ENCODE data around the gene TINAG. TPM values are rescaled to one million over a fixed set of nuclear protein-coding genes. Genes with fewer than 3 reads are reported as not detected.
A peak's percentile ranks its signal among the peaks of the same experiment; 100 is the strongest.

Gene TINAG
- total RNA-seq, 1 experiment from 2014 or later = not detected

DNA sequence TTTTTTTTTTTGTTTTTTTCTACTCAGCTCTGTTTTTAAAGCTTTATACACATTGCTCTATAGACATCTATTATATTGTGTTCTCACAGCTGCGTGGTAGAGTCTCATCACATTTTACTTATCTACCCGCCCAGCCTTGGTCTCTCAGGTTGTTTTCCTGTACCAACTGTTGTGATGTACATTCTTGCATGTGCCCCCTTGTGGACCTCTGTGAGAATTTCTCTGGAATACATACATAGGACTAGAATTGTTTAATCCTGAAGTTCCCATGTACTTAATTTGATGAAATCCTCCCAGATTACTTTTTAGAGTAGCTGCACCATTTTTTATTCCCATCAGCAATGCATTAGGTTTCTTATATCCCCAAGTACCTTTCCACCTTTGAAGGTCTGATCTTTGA, 40.4 kb upstream of the TINAG start:
- no peak overlapping the region for H3K4me3 ChIP-seq (replicated peaks in 1 of 2; ENCODE audit: low read depth in 1 of 2, low read length in 2 of 2)
- no peaks in the 10 kb centered on the region for H3K27me3 ChIP-seq (ENCODE audit: insufficient read depth, low read length)
- POLR2A ChIA-PET = interaction anchor here (0.7 kb wide), 1 partner anchor 525 kb away, joined by 3 read pairs; no protein-coding TSS in a partner anchor
- no peaks in the 10 kb centered on the region for H3K9me2 ChIP-seq (ENCODE audit: insufficient read depth)
- no peak overlapping the region for H3K9ac ChIP-seq (ENCODE audit: low read length)
- ATAC-seq = peak; percentile 86
- TF ChIP-seq, protein P1, sequence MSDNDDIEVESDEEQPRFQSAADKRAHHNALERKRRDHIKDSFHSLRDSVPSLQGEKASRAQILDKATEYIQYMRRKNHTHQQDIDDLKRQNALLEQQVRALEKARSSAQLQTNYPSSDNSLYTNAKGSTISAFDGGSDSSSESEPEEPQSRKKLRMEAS (IDR thresholded peaks at IDR 0.05) = no peak
- TF ChIP-seq CEBPB (IDR thresholded peaks at IDR 0.05; ENCODE audit: low read depth) = no peak
- TF ChIP-seq SRF (IDR thresholded peaks at IDR 0.05; ENCODE audit: low read depth) = no peak
- no peak for TF ChIP-seq SIN3A (IDR thresholded peaks at IDR 0.05; ENCODE audit: low read depth)
- TF ChIP-seq ELF1 (IDR thresholded peaks at IDR 0.05; ENCODE audit: borderline replicate concordance, low read depth) = no peak
- no peak for TF ChIP-seq REST (IDR thresholded peaks at IDR 0.05; ENCODE audit: low read depth)
- TF ChIP-seq ZNF274 (IDR thresholded peaks at IDR 0.05; ENCODE audit: low read depth, low read length) = no peak
- TF ChIP-seq, protein P2, sequence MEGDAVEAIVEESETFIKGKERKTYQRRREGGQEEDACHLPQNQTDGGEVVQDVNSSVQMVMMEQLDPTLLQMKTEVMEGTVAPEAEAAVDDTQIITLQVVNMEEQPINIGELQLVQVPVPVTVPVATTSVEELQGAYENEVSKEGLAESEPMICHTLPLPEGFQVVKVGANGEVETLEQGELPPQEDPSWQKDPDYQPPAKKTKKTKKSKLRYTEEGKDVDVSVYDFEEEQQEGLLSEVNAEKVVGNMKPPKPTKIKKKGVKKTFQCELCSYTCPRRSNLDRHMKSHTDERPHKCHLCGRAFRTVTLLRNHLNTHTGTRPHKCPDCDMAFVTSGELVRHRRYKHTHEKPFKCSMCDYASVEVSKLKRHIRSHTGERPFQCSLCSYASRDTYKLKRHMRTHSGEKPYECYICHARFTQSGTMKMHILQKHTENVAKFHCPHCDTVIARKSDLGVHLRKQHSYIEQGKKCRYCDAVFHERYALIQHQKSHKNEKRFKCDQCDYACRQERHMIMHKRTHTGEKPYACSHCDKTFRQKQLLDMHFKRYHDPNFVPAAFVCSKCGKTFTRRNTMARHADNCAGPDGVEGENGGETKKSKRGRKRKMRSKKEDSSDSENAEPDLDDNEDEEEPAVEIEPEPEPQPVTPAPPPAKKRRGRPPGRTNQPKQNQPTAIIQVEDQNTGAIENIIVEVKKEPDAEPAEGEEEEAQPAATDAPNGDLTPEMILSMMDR (IDR thresholded peaks at IDR 0.05 in 2 of 3, conservative IDR thresholded peaks at IDR 0.05 in 1 of 3; ENCODE audit: borderline replicate concordance in 1 of 3, insufficient read depth in 1 of 3, low read depth in 2 of 3, low read length in 2 of 3) = peak; percentile 46 to 65 (median 63); a peak in 5 of 6 replicates
- no peak for TF ChIP-seq TCF7L2 (IDR thresholded peaks at IDR 0.05; ENCODE audit: borderline replicate concordance, extremely low read depth, insufficient read depth, insufficient read length)
- TF ChIP-seq POLR2AphosphoS5 (IDR thresholded peaks at IDR 0.05; ENCODE audit: low read depth, low read length) = no peak
- no peak for TF ChIP-seq CBX3 (IDR thresholded peaks at IDR 0.05; ENCODE audit: low read depth)
- TF ChIP-seq ZFX (IDR thresholded peaks at IDR 0.05) = no peak
- TF ChIP-seq EZH2 (IDR thresholded peaks at IDR 0.05) = no peak
- peak; percentile 60 for TF ChIP-seq RAD21 (IDR thresholded peaks at IDR 0.05; ENCODE audit: low read depth)
- TF ChIP-seq YY1 (IDR thresholded peaks at IDR 0.05; ENCODE audit: extremely low read depth, insufficient replicate concordance, low read depth, low read length) = no peak
- H4K20me1 ChIP-seq (ENCODE audit: insufficient read depth) = no peaks in the 10 kb centered on the region
- H3K79me2 ChIP-seq (ENCODE audit: insufficient read depth, low read length) = no peaks in the 10 kb centered on the region
- BruUV-seq (replicated peaks) = no TSS peak
- no peak overlapping the region for H2AFZ ChIP-seq (ENCODE audit: low read depth, low read length, poor library complexity, severe bottlenecking)
- DNase-seq (ENCODE audit: low read depth, low spot score) = peak; percentile 54
- RAD21 ChIA-PET (ENCODE audit: low non-redundant PET in 1 of 2, low total read pairs in 2 of 2, uncharacterized antibody in 2 of 2, unreplicated experiment in 2 of 2) = no interaction called here
- no peaks in the 10 kb centered on the region for H3K4me1 ChIP-seq (ENCODE audit: control insufficient read depth in 1 of 2, insufficient read depth in 2 of 2, low read length in 2 of 2)
- H3K36me3 ChIP-seq (ENCODE audit: control insufficient read depth in 1 of 2, insufficient read depth in 2 of 2, low read length in 2 of 2) = no peaks in the 10 kb centered on the region
- H3K4me2 ChIP-seq (ENCODE audit: low read length) = no peak overlapping the region
- CTCF ChIA-PET = interaction anchor here (1.2 to 2.3 kb wide), 3 partner anchors 23 to 282 kb away, joined by 5 to 16 read pairs (median 8); no protein-coding TSS in a partner anchor
- intact Hi-C loops (cut with micrococcal nuclease) = loop anchor here (1.0 to 2.0 kb wide), 2 partner anchors 281 to 289 kb away; no protein-coding TSS in a partner anchor
- H3K27ac ChIP-seq (ENCODE audit: low read depth, low read length) = no peak overlapping the region
- H3K9me3 ChIP-seq (ENCODE audit: control insufficient read depth in 1 of 2, insufficient read depth in 1 of 2, low read depth in 1 of 2, low read length in 2 of 2) = no peaks in the 10 kb centered on the region

Data from HCT116 (cell line).